IMR-90 (cell line): ENCODE data around the gene TMEM72. TPM values are rescaled to one million over a fixed set of nuclear protein-coding genes. Genes with fewer than 3 reads are reported as not detected.

Source experiments
- ATAC-seq: fragments of 200-7000 bp; cut with Tn5 transposase; 2 replicates; pipeline ENCODE4 v1.9.1; 2020; ENCODE audit warnings: low read depth, mild to moderate bottlenecking, moderate library complexity
- BruUV-seq: library from RNA; stranded (reverse); fragments of 400-500 nt; replicated peaks from 2 replicates; lab custom pipeline; 2021; lab: Mats Ljungman, UMichigan
- CTCF ChIA-PET: fragments of 300-600 bp; formaldehyde crosslinking; extraction: SDS; loops from one replicate; lab custom pipeline; 2021; ENCODE audit warnings: antibody characterized with exemption; lab: Yijun Ruan, JAX
- POLR2A ChIA-PET: fragments of 300-600 bp; sonication (Branson Sonifier 250); formaldehyde crosslinking; loops from one replicate; lab custom pipeline; 2022; ENCODE audit warnings: antibody characterized with exemption; ENCODE audit not compliant: unreplicated experiment; lab: Charles Lee
- DNase-seq: peaks from one replicate; pipeline ENCODE4 v3.0.0; 2013
- H2AFZ ChIP-seq: replicated peaks from 2 replicates; pipeline ENCODE3; 2013; ENCODE audit warnings: low read length, mild to moderate bottlenecking; ENCODE audit not compliant: poor library complexity
- H2AK5ac ChIP-seq: 2 replicates; pipeline ENCODE4 v1.6.1; 2013; ENCODE audit warnings: low read depth, low read length, inconsistent platforms
- H2AK9ac ChIP-seq: replicated peaks from 2 replicates; pipeline ENCODE3; 2013; ENCODE audit warnings: mild to moderate bottlenecking, low read depth, low read length, moderate library complexity; ENCODE audit not compliant: poor library complexity
- H2BK120ac ChIP-seq: 2 replicates; pipeline ENCODE4 v1.6.1; 2013; ENCODE audit warnings: low read depth, low read length, inconsistent platforms
- H2BK15ac ChIP-seq: 3 replicates; pipeline ENCODE4 v1.6.1; 2013; ENCODE audit warnings: low read depth, low read length, inconsistent platforms
- H2BK20ac ChIP-seq: 2 replicates; pipeline ENCODE4 v1.6.1; 2013; ENCODE audit warnings: low read depth, mild to moderate bottlenecking, inconsistent platforms, low read length, moderate library complexity
- H2BK5ac ChIP-seq: 2 replicates; pipeline ENCODE4 v1.6.1; 2013; ENCODE audit warnings: mild to moderate bottlenecking, low read depth, low read length, inconsistent platforms; ENCODE audit not compliant: poor library complexity, severe bottlenecking
- H3K14ac ChIP-seq: replicated peaks from 2 replicates; pipeline ENCODE4 v1.6.1; 2013; ENCODE audit warnings: low read depth, low read length, inconsistent platforms
- H3K18ac ChIP-seq: 2 replicates; pipeline ENCODE4 v1.6.1; 2013; ENCODE audit warnings: low read depth, low read length, control low read depth
- H3K23ac ChIP-seq: 2 replicates; pipeline ENCODE4 v1.6.1; 2013; ENCODE audit warnings: low read depth, low read length, inconsistent platforms
- H3K27ac ChIP-seq: 2 replicates; pipeline ENCODE4 v1.5.1; 2013; ENCODE audit warnings: mild to moderate bottlenecking, control low read depth, low read length; ENCODE audit not compliant: insufficient read depth
- H3K27me3 ChIP-seq: 2 replicates; pipeline ENCODE4 v1.6.1; 2013; ENCODE audit warnings: low read length; ENCODE audit not compliant: control insufficient read depth, insufficient read depth
- H3K36me3 ChIP-seq: 2 replicates; pipeline ENCODE4 v1.6.1; 2013; ENCODE audit warnings: low read length, mixed read lengths; ENCODE audit not compliant: control insufficient read depth, insufficient read depth
- H3K4ac ChIP-seq: 2 replicates; pipeline ENCODE4 v1.6.1; 2013; ENCODE audit warnings: low read depth, low read length, inconsistent platforms
- H3K4me1 ChIP-seq: 2 replicates; pipeline ENCODE4 v1.6.1; 2013; ENCODE audit warnings: low read length, mixed read lengths; ENCODE audit not compliant: control insufficient read depth, insufficient read depth
- H3K4me2 ChIP-seq: 2 replicates; pipeline ENCODE4 v1.6.1; 2013; ENCODE audit warnings: low read depth, mild to moderate bottlenecking, control low read depth, low read length, moderate library complexity
- H3K4me3 ChIP-seq: 2 replicates; pipeline ENCODE4 v1.5.1; 2013; ENCODE audit warnings: low read depth, mild to moderate bottlenecking, control low read depth, low read length, moderate library complexity; ENCODE audit not compliant: insufficient read depth
- H3K56ac ChIP-seq: 2 replicates; pipeline ENCODE4 v1.6.1; 2013; ENCODE audit warnings: low read length, inconsistent platforms; ENCODE audit not compliant: insufficient read depth; ENCODE audit errors: extremely low read depth
- H3K79me1 ChIP-seq, 2 experiments: 2 replicates each; pipeline ENCODE4 v1.6.1; 2013; ENCODE audit warnings: low read length in 2 of 2, inconsistent platforms in 1 of 2, low read depth in 1 of 2
- H3K9ac ChIP-seq: 2 replicates; pipeline ENCODE4 v1.6.1; 2013; ENCODE audit warnings: low read depth, low read length, control low read depth
- H3K9me1 ChIP-seq: 2 replicates; pipeline ENCODE4 v1.6.1; 2013; ENCODE audit warnings: low read length, inconsistent platforms; ENCODE audit not compliant: insufficient read depth
- H3K9me3 ChIP-seq: 2 replicates; pipeline ENCODE4 v1.6.1; 2013; ENCODE audit warnings: low read length; ENCODE audit not compliant: control insufficient read depth, insufficient read depth
- H4K20me1 ChIP-seq: 2 replicates; pipeline ENCODE4 v1.6.1; 2013; ENCODE audit warnings: low read length, inconsistent platforms; ENCODE audit not compliant: insufficient read depth
- H4K5ac ChIP-seq: 2 replicates; pipeline ENCODE4 v1.6.1; 2013; ENCODE audit warnings: mild to moderate bottlenecking, low read depth, low read length, control low read depth
- H4K8ac ChIP-seq, 2 experiments: 2 replicates each; pipeline ENCODE4 v1.6.1; 2013; ENCODE audit warnings: low read depth in 2 of 2, low read length in 2 of 2, control low read depth in 1 of 2, inconsistent platforms in 1 of 2
- H4K91ac ChIP-seq: 2 replicates; pipeline ENCODE4 v1.6.1; 2013; ENCODE audit warnings: low read depth, low read length, inconsistent platforms; ENCODE audit not compliant: insufficient read depth
- CEBPB ChIP-seq: IDR thresholded peaks from 2 replicates; pipeline ENCODE4 v1.6.1; 2012; ENCODE audit warnings: low read depth, low read length, improper control_type of control experiment
- CHD1 ChIP-seq: IDR thresholded peaks from 2 replicates; pipeline ENCODE4 v1.6.1; 2012; ENCODE audit warnings: low read depth, low read length, improper control_type of control experiment
- CTCF ChIP-seq: conservative IDR thresholded peaks from 2 replicates; pipeline ENCODE4 v1.5.1; 2012; ENCODE audit warnings: mild to moderate bottlenecking, low read depth, low read length, improper control_type of control experiment
- ELK1 ChIP-seq: fragments of 150-350 bp; IDR thresholded peaks from 2 replicates; pipeline ENCODE4 v1.6.1; 2016; ENCODE audit warnings: low read depth, mild to moderate bottlenecking, low read length, moderate library complexity, borderline replicate concordance
- FOS ChIP-seq: fragments of 150-350 bp; IDR thresholded peaks from 2 replicates; pipeline ENCODE4 v1.6.1; 2016; ENCODE audit warnings: low read depth, low read length
- MAZ ChIP-seq: IDR thresholded peaks from 2 replicates; pipeline ENCODE4 v1.6.1; 2012; ENCODE audit warnings: low read depth, mild to moderate bottlenecking, low read length, improper control_type of control experiment, moderate library complexity, borderline replicate concordance
- NFE2L2 ChIP-seq: fragments of 150-350 bp; IDR thresholded peaks from 2 replicates; pipeline ENCODE4 v1.6.1; 2016; ENCODE audit warnings: low read depth, mild to moderate bottlenecking, low read length
- POLR2A ChIP-seq: IDR thresholded peaks from 2 replicates; pipeline ENCODE4 v1.6.1; 2012; ENCODE audit warnings: mild to moderate bottlenecking, low read depth, low read length
- RAD21 ChIP-seq: IDR thresholded peaks from 2 replicates; pipeline ENCODE4 v1.6.1; 2012; ENCODE audit warnings: low read length, improper control_type of control experiment
- RCOR1 ChIP-seq: IDR thresholded peaks from 2 replicates; pipeline ENCODE4 v1.6.1; 2012; ENCODE audit warnings: mild to moderate bottlenecking, low read length, improper control_type of control experiment; ENCODE audit not compliant: insufficient replicate concordance
- RFX5 ChIP-seq: IDR thresholded peaks from 2 replicates; pipeline ENCODE4 v1.8.0; 2012; ENCODE audit warnings: low read depth, mild to moderate bottlenecking, low read length, moderate library complexity
- SMC3 ChIP-seq: fragments of 150-350 bp; IDR thresholded peaks from 2 replicates; pipeline ENCODE4 v1.6.1; 2016; ENCODE audit warnings: low read depth, mild to moderate bottlenecking, antibody characterized with exemption, low read length, moderate library complexity
- USF2 ChIP-seq: fragments of 150-350 bp; IDR thresholded peaks from 2 replicates; pipeline ENCODE4 v1.6.1; 2017; ENCODE audit warnings: mild to moderate bottlenecking, antibody characterized with exemption, low read length, low read depth
- whole genome bisulfite sequencing, 2 experiments: methylation state at CpG; one replicate each; pipeline versions ENCODE4 v1.1.5 to v1.1.7; 2013; ENCODE audit warnings: missing lambda C conversion rate in 2 of 2; ENCODE audit not compliant: insufficient read length in 1 of 2; ENCODE audit errors: extremely low coverage in 2 of 2; 5-methylcytosine and 5-hydroxymethylcytosine counted together
- dilution Hi-C: fragments of 300-500 bp; cut with HindIII; formaldehyde crosslinking; loops from one replicate; pipeline ENCODE4 v1.14.3; 2018; ENCODE audit warnings: low sequenced_read_pairs; ENCODE audit not compliant: unreplicated experiment
- in situ Hi-C: fragments of 300-500 bp; cut with MboI; formaldehyde crosslinking; loops from 3 replicates; pipeline ENCODE4 v1.14.3; 2019; ENCODE audit warnings: low sequenced_read_pairs, inconsistent platforms, mixed read lengths
- intact Hi-C: fragments of 100-400 bp; cut with micrococcal nuclease; formaldehyde crosslinking; loops from 2 replicates; pipeline ENCODE4 v1.10.0; 2022
- polyA plus RNA-seq, 3 experiments: library from polyadenylated mRNA; depleted of rRNA; stranded (reverse); fragments of >200 nt; gene quantifications; 2 replicates each; pipeline ENCODE4 v1.2.3, GENCODE V29; 2012; ENCODE audit warnings: low replicate concordance in 1 of 3
- total RNA-seq: library from RNA; depleted of rRNA; stranded (reverse); fragments of >200 nt; gene quantifications from 2 replicates; pipeline ENCODE4 v1.2.3, GENCODE V29; 2012

TMEM72 gene
- total and polyA plus RNA-seq, 2 of the 4 experiments (the other 2 are of a cell fraction): not detected

GRCh38 chr10:44933451-44934321 lies 22.5 kb downstream of the TMEM72 start:
- Histone ChIP-seq H3K9ac (no peak overlapping the region), H3K36me3 (no peaks in the 10 kb centered on the region), H3K4me1 (peaks cover 15% of the 10 kb centered on the region), H2BK15ac (peak overlapping the region; percentile 27; the same call in 1 of the 3 replicates), H3K4me2 (no peak overlapping the region), H3K9me3 (no peaks in the 10 kb centered on the region), H3K4ac (peak overlapping the region; percentile 21; the same call in 1 of the 2 replicates), H3K27me3 (no peaks in the 10 kb centered on the region; the same call in 1 of the 2 replicates), H3K23ac (no peak overlapping the region), H4K5ac (no peak overlapping the region), H4K20me1 (no peaks in the 10 kb centered on the region), H3K27ac (no peak overlapping the region), H3K9me1 (peaks cover 9% of the 10 kb centered on the region; the same call in 1 of the 2 replicates), H3K79me1 (no peaks in the 10 kb centered on the region), H3K4me3 (no peak overlapping the region), H2AK9ac (peak overlapping the region; percentile 82), H3K14ac (0 out of 2 replicates have a peak overlapping the region, but pooled peaks have one; percentile 21), H2BK120ac (peak overlapping the region; percentile 50; the same call in 1 of the 2 replicates), H2BK5ac (no peak overlapping the region), H3K18ac (no peak overlapping the region), H2AFZ (no peak overlapping the region), H4K8ac (0 out of 4 replicates have a peak overlapping the region, but pooled peaks of 1 of the 2 experiments have one; percentile 9), H2BK20ac (no peak overlapping the region), H3K56ac (no peak overlapping the region), H2AK5ac (peak overlapping the region; percentile 80), H4K91ac (peak overlapping the region; percentile 47; the same call in 1 of the 2 replicates)
- ChIA-PET POLR2A (no interaction called here), CTCF (interaction anchor here (0.6 to 1.7 kb wide), 17 partner anchors 12 to 74 kb away, joined by 3 to 11 read pairs (median 4); partner anchors contain the start of gene DEPP1)
- TF ChIP-seq CEBPB (no peak), USF2 (no peak), RAD21 (no peak), NFE2L2 (no peak), RCOR1 (no peak), SMC3 (no peak), FOS (no peak), POLR2A (no peak), MAZ (no peak), RFX5 (no peak), CHD1 (no peak), CTCF (no peak), ELK1 (no peak)
- no TSS peak for BruUV-seq
- DNase-seq (no peak), ATAC-seq (no peak)
- dilution Hi-C loops: no loop called here
- intact Hi-C loops: loop anchor here (2.0 to 5.0 kb wide), 3 partner anchors 67 to 304 kb away; partner anchors contain the start of gene ZNF22
- in situ Hi-C loops: no loop called here
- 100% methylated on average over 5 of the region's 9 CpGs; no CpG with 5 or more reads in 1 of the 2 experiments for WGBS, 2 experiments
